ENCODE measurements around the gene NPHP1.
A peak's percentile ranks its signal among the peaks of the same experiment; 100 is the strongest.
"Not testable (repeated sequence)": the region's sequence is repeated elsewhere in the genome, so short reads cannot be mapped to it uniquely, and the experiment has no call there.

The NPHP1 gene

DNA sequence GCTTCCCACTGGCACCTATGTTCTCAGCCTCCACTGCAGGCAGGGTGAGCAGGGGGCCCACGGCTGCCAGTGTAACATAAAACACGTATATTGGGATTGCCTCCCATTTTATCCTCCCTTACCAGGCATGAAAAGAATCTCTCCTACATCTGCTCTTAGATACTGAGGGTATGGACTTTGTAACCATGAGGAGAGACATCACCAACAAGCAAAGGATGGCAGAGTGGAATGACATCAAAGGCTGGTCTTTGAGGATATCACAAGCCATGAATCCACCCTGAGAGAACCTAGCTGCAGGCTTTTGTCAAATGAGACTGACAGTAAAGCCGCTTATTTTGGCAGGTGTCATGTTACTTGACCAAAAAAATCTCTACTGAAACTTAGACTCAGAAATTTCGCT lies 7.4 kb downstream of the NPHP1 start:
- no peak for DNase-seq

DNA sequence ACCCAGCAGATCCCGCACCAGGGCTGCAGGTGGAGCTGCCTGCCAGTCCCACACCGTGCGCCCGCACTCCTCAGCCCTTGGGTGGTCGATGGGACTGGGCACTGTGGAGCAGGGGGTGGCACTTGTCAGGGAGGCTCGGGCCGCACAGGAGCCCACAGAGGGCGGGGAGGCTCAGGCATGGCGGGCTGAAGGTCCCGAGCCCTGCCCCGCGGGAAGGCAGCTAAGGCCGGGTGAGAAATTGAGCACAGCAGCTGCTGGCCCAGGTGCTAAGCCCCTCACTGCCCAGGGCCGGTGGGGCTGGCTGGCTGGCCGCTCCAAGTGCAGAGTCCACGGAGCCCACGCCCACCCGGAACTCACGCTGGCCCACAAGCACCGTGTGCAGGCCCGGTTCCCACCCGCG lies 14.6 kb downstream of the NPHP1 start:
- not testable (repeated sequence) for DNase-seq

- DNase-seq, result no peak
These were observed 22.4 kb downstream of the NPHP1 start for GRCh38 chr2:110182449-110182848.

- no peak for DNase-seq
These were observed 24.8 kb downstream of the NPHP1 start for GRCh38 chr2:110180036-110180435.

DNA sequence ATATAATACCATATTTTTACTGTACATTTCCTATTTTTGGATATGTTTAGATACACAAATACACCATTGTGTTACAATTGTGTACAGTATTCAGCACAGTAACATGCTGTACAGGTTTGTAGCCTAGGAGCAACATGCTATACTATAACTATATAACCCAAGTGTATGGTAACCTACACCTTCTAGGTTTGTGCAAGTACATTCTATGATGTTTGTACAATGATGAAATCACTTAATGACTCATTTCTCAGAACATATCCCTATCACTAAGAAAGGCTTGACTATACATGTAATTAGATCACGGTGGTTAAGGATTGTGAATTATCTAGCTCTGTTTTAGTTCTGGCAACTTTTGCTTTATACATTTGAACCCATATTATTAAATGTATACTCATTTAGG lies 31.3 kb downstream of the NPHP1 start:
- peak; percentile 90 for DNase-seq

- no peak for DNase-seq
These were observed 32.3 kb downstream of the NPHP1 start for GRCh38 chr2:110172506-110172905.

GRCh38 chr2:110170102-110170501 lies 34.7 kb downstream of the NPHP1 start:
- no peak for DNase-seq

DNA sequence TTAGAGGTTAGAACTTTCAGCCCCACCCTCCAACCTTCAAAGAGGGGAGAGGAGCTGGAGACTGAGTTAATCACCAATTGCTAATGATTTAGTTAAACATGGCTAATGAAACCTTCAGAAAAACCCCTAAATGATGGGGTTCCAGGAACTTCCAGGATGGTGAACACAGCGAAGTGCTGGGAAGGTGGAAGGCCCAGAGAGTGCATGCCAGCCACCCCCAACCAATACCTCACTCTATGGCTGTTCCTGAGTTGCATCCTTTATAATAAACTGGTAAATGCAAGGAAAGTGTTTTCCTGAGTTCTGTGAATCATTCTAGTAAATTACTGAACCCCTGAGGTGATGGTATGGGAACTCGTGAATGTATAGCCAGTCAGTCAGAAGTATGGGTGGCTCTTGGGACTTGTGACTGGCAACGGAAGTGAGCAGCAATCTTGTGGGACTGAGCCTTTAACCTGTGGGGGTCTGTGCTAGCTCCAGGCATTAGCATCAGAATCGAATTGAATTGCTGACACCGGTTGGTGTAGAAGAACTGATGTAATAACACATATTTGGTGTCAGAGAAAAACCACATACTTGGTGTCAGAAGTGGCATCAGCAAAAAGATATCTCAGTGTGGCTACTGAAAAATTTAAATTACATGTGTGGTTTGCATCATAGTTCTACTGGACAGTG lies 37.4 kb downstream of the NPHP1 start:
- no peak for DNase-seq

DNA sequence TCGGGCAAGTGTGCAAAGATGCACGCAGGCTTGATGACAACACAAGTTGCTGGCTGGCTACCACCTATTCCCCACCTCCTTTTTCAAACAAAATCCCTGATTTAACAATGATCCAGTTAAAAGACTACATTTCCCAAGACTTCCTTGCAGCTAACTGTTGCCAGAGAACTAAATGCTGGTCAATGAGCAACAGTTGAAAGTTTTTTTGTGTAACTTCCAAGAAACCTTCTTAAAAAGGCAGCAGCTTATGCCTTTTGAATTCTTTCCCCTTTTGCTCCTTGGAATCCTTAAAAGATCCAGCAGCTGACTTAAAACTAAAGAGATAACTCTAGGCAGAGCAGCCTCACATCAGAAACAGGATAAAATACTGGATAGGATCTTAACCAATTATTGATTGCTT lies 38.5 kb downstream of the NPHP1 start:
- DNase-seq, result no peak

- peak; percentile 84 for DNase-seq
These were observed 47.5 kb downstream of the NPHP1 start for GRCh38 chr2:110157153-110157793.

DNA sequence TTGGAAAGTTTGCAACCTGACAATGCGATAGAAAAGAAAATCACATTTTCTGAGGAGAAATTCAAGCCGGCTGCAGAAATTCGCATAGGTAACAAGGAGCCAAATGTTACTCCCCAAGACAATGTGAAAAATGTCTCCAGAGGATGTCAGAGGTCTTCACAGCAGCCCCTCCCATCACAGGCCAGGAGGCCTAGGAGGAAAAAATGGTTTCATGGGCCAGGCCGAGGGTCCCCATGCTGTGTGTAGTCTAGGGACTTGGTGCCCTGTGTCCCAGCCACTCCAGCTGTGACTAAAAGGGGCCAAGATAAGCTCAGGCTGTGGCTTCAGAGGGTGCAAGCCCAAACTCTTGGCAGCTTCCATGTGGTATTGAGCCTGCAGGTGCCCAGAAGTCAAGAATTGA lies 50.0 kb downstream of the NPHP1 start:
- DNase-seq, result not testable (repeated sequence)

GRCh38 chr2:110154188-110154587 lies 50.6 kb downstream of the NPHP1 start:
- DNase-seq, result not testable (repeated sequence)

GRCh38 chr2:110153416-110153815 lies 51.4 kb downstream of the NPHP1 start:
- no peak for DNase-seq

- DNase-seq, result no peak
These were observed 51.9 kb downstream of the NPHP1 start for GRCh38 chr2:110152943-110153342.

DNA sequence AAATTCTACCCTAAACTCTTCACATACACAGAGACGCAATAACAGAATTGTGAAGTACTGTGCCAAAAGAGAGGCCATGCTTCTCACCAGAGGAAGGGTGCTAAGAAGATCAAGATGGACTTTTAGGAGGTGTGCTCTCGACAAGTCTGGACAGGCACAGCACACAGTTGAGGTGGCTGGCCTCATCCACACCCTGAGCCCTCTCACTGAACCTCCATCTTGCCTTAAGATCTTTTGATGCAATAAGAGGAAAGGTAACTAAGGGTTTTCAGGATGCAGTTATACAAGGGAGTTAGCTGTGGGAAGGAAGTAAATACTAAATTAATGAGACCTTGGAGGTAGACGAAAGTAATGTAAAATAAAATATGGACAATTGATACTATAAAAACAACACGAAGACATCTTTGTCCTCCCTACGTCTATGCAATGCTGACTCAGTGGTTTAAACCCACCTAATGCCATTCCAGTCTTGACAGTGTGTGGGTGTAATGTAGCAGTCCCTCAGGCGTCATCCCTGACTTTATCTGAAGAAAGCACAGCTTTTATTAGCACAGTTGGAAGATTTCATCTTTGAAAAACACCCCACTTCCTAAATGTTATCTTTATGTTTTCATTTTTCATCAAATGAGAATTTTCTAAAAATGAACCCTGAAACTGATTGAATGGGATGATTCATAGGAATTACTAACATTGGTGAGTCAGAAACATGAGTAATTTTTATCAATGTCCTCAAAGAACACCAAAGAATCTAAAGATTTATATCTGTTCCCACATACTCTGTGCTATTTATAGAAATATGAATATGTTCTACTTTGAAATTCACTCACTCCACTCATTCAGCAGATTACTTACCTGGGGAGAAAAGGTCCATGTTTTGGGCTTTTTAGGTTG lies 55.2 kb downstream of the NPHP1 start:
- DNase-seq, result no peak

DNA sequence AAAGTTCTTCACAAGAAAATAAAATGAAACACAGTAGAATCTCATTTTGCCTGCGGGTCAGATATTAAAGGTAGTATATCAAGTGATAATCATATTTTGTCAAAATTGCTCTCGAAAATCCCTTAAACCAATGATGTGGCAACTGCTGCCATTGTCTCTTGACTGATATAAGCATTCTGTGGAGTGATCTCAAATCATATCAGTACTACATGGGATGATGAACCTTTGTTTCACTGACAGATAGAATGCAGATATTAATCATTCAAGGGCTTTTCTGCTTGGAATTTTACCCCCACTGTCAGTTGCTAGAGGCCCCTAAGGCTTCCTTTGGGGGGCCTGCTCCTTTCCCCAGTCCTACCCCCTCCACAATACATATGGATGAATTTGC lies 57.9 kb downstream of the NPHP1 start:
- DNase-seq, result no peak

DNA sequence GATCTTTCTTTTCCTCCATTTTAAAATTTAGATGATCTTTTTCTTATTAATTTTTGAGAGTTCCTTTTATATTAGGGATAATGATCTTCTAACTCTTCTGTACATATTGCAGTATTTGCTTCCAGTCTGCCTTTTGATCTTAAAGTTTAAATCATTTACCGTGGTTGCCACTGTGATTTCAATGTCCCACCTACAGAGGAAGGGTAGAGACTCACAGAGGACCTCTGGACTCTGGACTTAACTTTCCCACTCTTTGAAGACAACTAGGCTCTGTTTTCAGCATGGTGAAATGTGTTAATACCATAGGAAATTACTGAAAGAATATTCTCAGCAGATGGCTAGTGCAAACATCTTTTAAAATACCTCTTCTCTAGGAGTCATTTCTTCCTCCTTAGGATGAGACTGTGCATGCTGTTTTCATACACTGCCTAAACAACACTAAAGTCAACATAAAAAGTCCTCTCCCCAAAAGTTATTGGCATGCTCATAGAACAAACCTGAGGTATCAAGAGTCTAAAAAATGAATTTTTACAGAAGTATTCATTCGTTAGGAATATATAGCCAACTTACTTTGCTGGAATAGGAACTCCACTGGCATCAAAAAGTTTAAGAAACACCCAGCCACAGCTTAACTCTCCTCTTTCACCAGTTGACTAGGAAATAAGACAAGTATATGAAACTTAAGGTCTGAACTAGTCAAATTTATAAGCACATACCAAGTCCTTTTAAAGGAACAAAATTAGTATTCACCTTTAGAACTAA lies 58.4 kb downstream of the NPHP1 start:
- no peak for DNase-seq

GRCh38 chr2:110143982-110144381 lies 60.8 kb downstream of the NPHP1 start:
- no peak for DNase-seq

DNA sequence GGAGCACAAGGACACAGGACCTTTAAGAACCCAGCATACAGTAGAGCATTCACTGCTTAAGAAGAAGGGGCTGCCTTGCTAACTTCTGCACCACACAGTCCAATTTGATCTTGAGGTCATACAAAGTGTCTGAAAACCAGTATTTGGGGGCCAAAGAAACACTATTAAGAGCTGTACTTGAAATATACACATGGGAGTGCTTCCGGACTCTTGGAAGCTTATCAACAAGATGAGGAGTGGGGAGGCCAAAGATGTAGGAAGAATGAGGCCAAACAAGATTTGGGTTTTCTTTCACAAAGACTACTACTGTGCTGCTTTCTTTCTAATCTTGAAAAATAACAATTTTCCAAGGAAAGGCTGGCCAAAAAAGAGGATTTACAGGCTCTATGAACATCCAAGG lies 64.4 kb downstream of the NPHP1 start:
- no peak for DNase-seq

DNA sequence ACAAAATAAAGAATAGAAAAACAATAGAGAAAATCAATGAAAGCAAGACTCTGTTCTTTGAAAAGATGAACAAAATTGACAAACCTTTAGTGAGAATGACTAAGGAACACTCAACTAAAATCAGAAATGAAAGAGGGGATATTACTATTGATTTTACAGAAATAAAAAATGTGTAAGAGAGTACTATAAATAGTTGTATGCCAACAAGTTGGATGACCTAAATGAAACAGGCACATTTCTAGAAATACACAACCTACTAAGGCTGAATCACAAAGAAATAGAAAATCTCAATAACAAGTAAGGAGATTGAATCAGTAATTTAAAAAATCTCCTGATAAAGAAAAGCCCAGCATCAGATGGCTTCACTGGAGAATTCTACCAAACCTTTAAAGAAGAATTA lies 70.8 kb downstream of the NPHP1 start:
- no peak for DNase-seq

GRCh38 chr2:110131166-110131565 lies 73.6 kb downstream of the NPHP1 start:
- no peak for DNase-seq

DNA sequence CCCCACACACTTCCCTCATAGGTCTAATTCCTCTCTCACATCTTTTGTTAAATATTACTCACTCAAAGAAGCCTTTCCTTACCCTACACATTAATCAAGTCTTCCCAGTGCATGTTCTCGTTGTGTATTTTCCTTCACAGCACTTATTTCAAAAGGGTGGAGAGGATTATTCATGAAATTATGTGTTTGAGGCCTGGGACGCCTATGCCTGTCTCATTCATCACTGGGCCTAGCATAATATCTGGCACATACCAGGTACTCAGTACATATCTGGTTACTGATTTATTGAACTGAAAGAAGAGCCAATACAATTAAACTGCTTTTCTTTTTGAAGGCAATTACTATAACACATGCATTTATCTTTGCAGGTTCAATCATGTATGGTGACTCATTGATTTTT lies 74.1 kb downstream of the NPHP1 start:
- DNase-seq, result no peak

DNA sequence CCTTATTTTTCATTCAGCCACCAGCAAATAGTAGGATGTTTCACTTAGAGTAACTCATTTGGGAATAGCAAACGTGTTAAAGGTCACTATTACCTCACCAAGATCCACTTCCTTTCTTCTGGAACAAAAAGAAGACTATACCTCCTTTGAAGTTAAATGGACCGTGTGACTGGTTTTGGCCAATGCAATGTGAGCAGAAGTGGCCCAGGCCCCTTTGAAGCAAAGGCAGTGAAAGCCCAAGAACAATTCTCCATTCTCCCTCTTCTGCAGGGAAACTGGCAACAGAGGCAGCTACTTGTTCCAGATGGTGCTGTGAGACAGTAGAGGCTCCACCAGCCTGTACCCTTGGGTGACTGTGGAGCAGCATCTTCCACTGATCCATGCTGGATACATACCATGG lies 77.9 kb downstream of the NPHP1 start:
- peak; percentile 22 for DNase-seq
